CD14-positive monocyte (primary cell): Measurements from ENCODE around the gene NAP1L4. TPM values are rescaled to one million over a fixed set of nuclear protein-coding genes. Genes with fewer than 3 reads are reported as not detected.
A peak's percentile ranks its signal among the peaks of the same experiment; 100 is the strongest.

Source experiments
- DNase-seq, 3 donors: peaks; one replicate each; pipeline ENCODE4 v3.0.0-alpha.2; 2011 to 2022
- H2AFZ ChIP-seq: 2 replicates; pipeline ENCODE4 v1.6.0; 2012; ENCODE audit warnings: mild to moderate bottlenecking, low read depth, low read length, inconsistent platforms; ENCODE audit not compliant: insufficient read depth, poor library complexity, severe bottlenecking
- H3K27ac ChIP-seq, 2 donors: 1 replicate in 1 of 2; 2 replicates in 1 of 2; pipeline ENCODE4 v1.5.1; 2012 to 2013; ENCODE audit warnings: low read length in 2 of 2, control low read depth in 1 of 2, inconsistent platforms in 1 of 2, low read depth in 1 of 2, mild to moderate bottlenecking in 1 of 2
- H3K27me3 ChIP-seq, 2 donors: one replicate each; pipeline versions ENCODE4 v1.6.0 to v1.6.1; 2011 to 2013; ENCODE audit warnings: low read length in 2 of 2; ENCODE audit not compliant: control insufficient read depth in 2 of 2, insufficient read depth in 2 of 2
- H3K36me3 ChIP-seq, 2 donors: replicated peaks in 1 of 2; 1 replicate in 1 of 2; 2 replicates in 1 of 2; pipeline versions ENCODE4 v1.5.1 to v1.6.1; 2012 to 2013; ENCODE audit warnings: low read length in 2 of 2, control low read depth in 1 of 2, inconsistent platforms in 1 of 2, mild to moderate bottlenecking in 1 of 2; ENCODE audit not compliant: insufficient read depth in 2 of 2, control insufficient read depth in 1 of 2
- H3K4me1 ChIP-seq, 2 donors: 1 replicate in 1 of 2; 2 replicates in 1 of 2; pipeline versions ENCODE4 v1.5.1 to v1.6.1; 2012 to 2013; ENCODE audit warnings: low read length in 2 of 2, control low read depth in 1 of 2, inconsistent platforms in 1 of 2, mild to moderate bottlenecking in 1 of 2, moderate library complexity in 1 of 2; ENCODE audit not compliant: insufficient read depth in 2 of 2, control insufficient read depth in 1 of 2
- H3K4me2 ChIP-seq: replicated peaks from 2 replicates; pipeline ENCODE3; 2012; ENCODE audit warnings: low read length, moderate library complexity, mild to moderate bottlenecking; ENCODE audit not compliant: poor library complexity, severe bottlenecking; ENCODE audit errors: extremely low read depth
- H3K4me3 ChIP-seq, 3 experiments: fragments of 200-600 bp in 1 of 3; sonication (generic) in 1 of 3; replicated peaks in 1 of 3; 1 replicate in 2 of 3; 2 replicates in 1 of 3; pipeline ENCODE4 v1.5.1; 2011 to 2013; ENCODE audit warnings: low read length in 3 of 3, mild to moderate bottlenecking in 3 of 3, control low read depth in 2 of 3, low read depth in 2 of 3, inconsistent platforms in 1 of 3, moderate library complexity in 1 of 3
- H3K79me2 ChIP-seq: 2 replicates; pipeline ENCODE4 v1.6.0; 2012; ENCODE audit warnings: mild to moderate bottlenecking, control low read depth, inconsistent platforms, low read length, moderate library complexity; ENCODE audit not compliant: insufficient read depth
- H3K9ac ChIP-seq: 2 replicates; pipeline ENCODE4 v1.6.0; 2017; ENCODE audit warnings: low read length, mild to moderate bottlenecking; ENCODE audit not compliant: insufficient read depth, poor library complexity, severe bottlenecking
- H3K9me3 ChIP-seq, 2 donors: replicated peaks in 1 of 2; 1 replicate in 1 of 2; 2 replicates in 1 of 2; pipeline versions ENCODE4 v1.5.1 to v1.6.1; 2012 to 2013; ENCODE audit warnings: low read length in 2 of 2, control low read depth in 1 of 2; ENCODE audit not compliant: control insufficient read depth in 1 of 2, insufficient read depth in 1 of 2
- H4K20me1 ChIP-seq: 2 replicates; pipeline ENCODE4 v1.6.0; 2012; ENCODE audit warnings: mild to moderate bottlenecking, low read length, control low read depth, moderate library complexity; ENCODE audit not compliant: insufficient read depth
- H3K27ac Mint-ChIP-seq, 7 donors: one replicate each; pipeline ENCODE4 v1.8.0; 2020; ENCODE audit warnings: mild to moderate bottlenecking in 7 of 7, mixed read lengths in 7 of 7, moderate library complexity in 6 of 7, inconsistent platforms in 2 of 7
- H3K27me3 Mint-ChIP-seq, 3 donors: one replicate each; pipeline ENCODE4 v1.8.0; 2021 to 2022; ENCODE audit warnings: low read depth in 3 of 3, mild to moderate bottlenecking in 3 of 3, mixed read lengths in 3 of 3, moderate library complexity in 3 of 3, inconsistent platforms in 1 of 3
- H3K36me3 Mint-ChIP-seq, 2 donors: one replicate each; pipeline ENCODE4 v1.8.0; 2020; ENCODE audit warnings: mixed read lengths in 2 of 2, inconsistent platforms in 1 of 2, mild to moderate bottlenecking in 1 of 2
- H3K4me1 Mint-ChIP-seq: one replicate; pipeline ENCODE4 v1.8.0; 2020; ENCODE audit warnings: mild to moderate bottlenecking, mixed read lengths
- H3K4me3 Mint-ChIP-seq, 2 donors: one replicate each; pipeline ENCODE4 v1.8.0; 2020; ENCODE audit warnings: mild to moderate bottlenecking in 2 of 2, mixed read lengths in 2 of 2, moderate library complexity in 1 of 2
- H3K9me3 Mint-ChIP-seq, 7 donors: one replicate each; pipeline ENCODE4 v1.8.0; 2020 to 2022; ENCODE audit warnings: mixed read lengths in 7 of 7, mild to moderate bottlenecking in 6 of 7, moderate library complexity in 6 of 7, inconsistent platforms in 2 of 7
- CTCF ChIP-seq: fragments of 200-600 bp; IDR thresholded peaks from one replicate; pipeline ENCODE4 v1.8.0; 2022; ENCODE audit warnings: antibody characterized with exemption, mild to moderate bottlenecking
- WGBS: methylation state at CpG from one replicate; pipeline ENCODE4 v1.1.5; 2013; ENCODE audit warnings: missing lambda C conversion rate; ENCODE audit not compliant: insufficient coverage; 5-methylcytosine and 5-hydroxymethylcytosine counted together
- intact Hi-C, 2 donors: fragments of 100-400 bp; cut with micrococcal nuclease; formaldehyde crosslinking; loops; one replicate each; pipeline versions ENCODE4 v1.15.0 to v1.15.1; 2023
- polyA plus RNA-seq, 3 donors: library from polyadenylated mRNA; depleted of rRNA in 1 of 3; unstranded in 2 of 3; stranded (reverse) in 1 of 3; fragments of 300-500 nt in 2 of 3; fragments of >200 nt in 1 of 3; fragmentation: Illumina TruSeq in 2 of 3; gene quantifications; 1 replicate in 2 of 3; 2 replicates in 1 of 3; pipeline ENCODE4 v1.2.3, GENCODE V29; 2012 to 2021

Gene NAP1L4
- polyA plus RNA-seq, 3 donors = 42.1 to 44.9 (median 44.9) TPM

- H3K27ac Mint-ChIP-seq = peak overlapping the region; percentile 14 to 94 (median 87)
- H3K9me3 ChIP-seq = no peaks in the 10 kb centered on the region
- H3K9me3 Mint-ChIP-seq = peaks cover 0 to 3% (median 0%) of the 10 kb centered on the region in 7 donors
- H3K4me3 ChIP-seq = no peak overlapping the region
- H3K79me2 ChIP-seq = no peaks in the 10 kb centered on the region
- intact Hi-C loops = no loop called here
- H2AFZ ChIP-seq = no peak overlapping the region
- no peak overlapping the region for H3K27ac ChIP-seq
- H3K36me3 Mint-ChIP-seq = peaks cover 42% of the 10 kb centered on the region in 2 donors
- H3K4me1 ChIP-seq = peaks cover 30 to 39% of the 10 kb centered on the region in 2 donors
- no peak overlapping the region for H3K9ac ChIP-seq
- peaks cover 0 to 3% (median 2%) of the 10 kb centered on the region in 3 donors for H3K27me3 Mint-ChIP-seq
- no peak overlapping the region for H3K4me3 Mint-ChIP-seq
- no peaks in the 10 kb centered on the region for H3K27me3 ChIP-seq
- no peak overlapping the region for H3K4me2 ChIP-seq
- 97% methylated on average over 21 of the region's 24 CpGs for WGBS
- TF ChIP-seq CTCF = no peak
- no peak for DNase-seq
- peaks cover 8% of the 10 kb centered on the region for H4K20me1 ChIP-seq
- peaks cover 39% of the 10 kb centered on the region for H3K4me1 Mint-ChIP-seq
- H3K36me3 ChIP-seq = peaks cover 26 to 27% of the 10 kb centered on the region in 2 donors
Measured at GRCh38 chr11:2944530-2944929, 47.6 kb downstream of the NAP1L4 start.

- Histone ChIP-seq H2AFZ (no peak overlapping the region), H3K79me2 (no peaks in the 10 kb centered on the region), H3K27me3 (no peaks in the 10 kb centered on the region), H3K9ac (no peak overlapping the region), H4K20me1 (peaks cover 8% of the 10 kb centered on the region), H3K36me3 (peaks cover 18 to 20% of the 10 kb centered on the region in 2 donors), H3K9me3 (peaks cover 5 to 6% of the 10 kb centered on the region in 2 donors), H3K4me3 (no peak overlapping the region), H3K4me2 (no peak overlapping the region), H3K27ac (no peak overlapping the region), H3K4me1 (peaks cover 30 to 39% of the 10 kb centered on the region in 2 donors)
- TF ChIP-seq CTCF = no peak
- Mint-ChIP-seq H3K27me3 (peaks cover 2 to 4% (median 3%) of the 10 kb centered on the region in 3 donors), H3K36me3 (peaks cover 34 to 39% of the 10 kb centered on the region in 2 donors), H3K4me1 (peaks cover 39% of the 10 kb centered on the region), H3K4me3 (no peak overlapping the region), H3K9me3 (peaks cover 3 to 9% (median 6%) of the 10 kb centered on the region in 7 donors), H3K27ac (peak overlapping the region in 1 of 7 donors; percentile 43)
- no peak for DNase-seq
- WGBS = 58% methylated on average over 12 of the region's 12 CpGs
- intact Hi-C loops = no loop called here
Measured at GRCh38 chr11:2943711-2944118, 48.4 kb downstream of the NAP1L4 start.
